SK-N-SH (cell line): Measurements from ENCODE around the gene ACOT9. TPM values are rescaled to one million over a fixed set of nuclear protein-coding genes. Genes with fewer than 3 reads are reported as not detected.

Experiments used
- CTCF ChIA-PET: fragments of 300-600, 350-600 bp; formaldehyde crosslinking; extraction: SDS; loops from one replicate; lab custom pipeline; 2021; lab: Yijun Ruan, JAX
- POLR2A ChIA-PET: fragments of 350-600 bp; sonication (Branson Sonifier 250); formaldehyde crosslinking; extraction: SDS; loops from one replicate; lab custom pipeline; 2020; ENCODE audit warnings: antibody characterized with exemption, inconsistent platforms; lab: Yijun Ruan, JAX
- DNase-seq: peaks from one replicate; pipeline ENCODE4 v3.0.0; 2012
- H2AFZ ChIP-seq: fragments of 200-600 bp; sonication (generic); 2 replicates; pipeline ENCODE4 v1.8.1; 2016; ENCODE audit warnings: antibody characterized with exemption, mild to moderate bottlenecking, low read depth
- H3F3A ChIP-seq: fragments of 200-600 bp; sonication (generic); replicated peaks from 2 replicates; pipeline ENCODE3; 2016; ENCODE audit warnings: antibody characterized with exemption, mild to moderate bottlenecking; ENCODE audit not compliant: insufficient read depth
- H3K27ac ChIP-seq, 2 experiments: fragments of 200-500 bp in 1 of 2; fragments of 200-600 bp in 1 of 2; sonication (Bioruptor generic) in 1 of 2; sonication (generic), shearing (Covaris generic) in 1 of 2; 2 replicates each; pipeline versions ENCODE4 v1.5.1 to v1.6.1; 2014 to 2016; ENCODE audit warnings: low read depth in 2 of 2, inconsistent platforms in 1 of 2, low read length in 1 of 2, mild to moderate bottlenecking in 1 of 2, mixed read lengths in 1 of 2
- H3K27me3 ChIP-seq: fragments of 200-600 bp; sonication (generic), shearing (Covaris generic); 2 replicates; pipeline ENCODE4 v1.6.1; 2016; ENCODE audit warnings: mixed run types; ENCODE audit not compliant: insufficient read depth
- H3K36me3 ChIP-seq, 2 experiments: fragments of 200-500 bp in 1 of 2; fragments of 200-600 bp in 1 of 2; sonication (Bioruptor generic) in 1 of 2; sonication (generic) in 1 of 2; replicated peaks in 1 of 2; 2 replicates each; pipeline versions ENCODE3 to v1.5.1; 2014 to 2016; ENCODE audit warnings: low read length in 1 of 2, mild to moderate bottlenecking in 1 of 2; ENCODE audit not compliant: insufficient read depth in 2 of 2, control insufficient read depth in 1 of 2
- H3K4me1 ChIP-seq, 2 experiments: fragments of 200-500 bp in 1 of 2; fragments of 200-600 bp in 1 of 2; sonication (Bioruptor generic) in 1 of 2; sonication (generic), shearing (Covaris generic) in 1 of 2; 2 replicates each; pipeline versions ENCODE4 v1.5.1 to v1.6.1; 2014 to 2016; ENCODE audit warnings: low read depth in 1 of 2, low read length in 1 of 2, mixed run types in 1 of 2; ENCODE audit not compliant: insufficient read depth in 2 of 2, control insufficient read depth in 1 of 2
- H3K4me2 ChIP-seq: fragments of 200-600 bp; sonication (generic), shearing (Covaris generic); 2 replicates; pipeline ENCODE4 v1.6.1; 2017; ENCODE audit warnings: mixed run types
- H3K4me3 ChIP-seq, 2 experiments: fragments of 200-500 bp in 1 of 2; fragments of 200-600 bp in 1 of 2; sonication (Bioruptor generic) in 1 of 2; sonication (generic), shearing (Covaris generic) in 1 of 2; 2 replicates each; pipeline versions ENCODE4 v1.5.1 to v1.8.1; 2014 to 2016; ENCODE audit warnings: low read depth in 2 of 2, inconsistent platforms in 1 of 2, low read length in 1 of 2, mild to moderate bottlenecking in 1 of 2, mixed read lengths in 1 of 2, moderate library complexity in 1 of 2
- H3K79me2 ChIP-seq: fragments of 200-600 bp; sonication (generic); 2 replicates; pipeline ENCODE4 v1.8.1; 2017; ENCODE audit warnings: mild to moderate bottlenecking; ENCODE audit not compliant: insufficient read depth
- H3K9ac ChIP-seq: fragments of 200-600 bp; sonication (generic); 2 replicates; pipeline ENCODE4 v1.6.1; 2017; ENCODE audit warnings: mixed run types
- H3K9me2 ChIP-seq: fragments of 200-600 bp; sonication (generic); 2 replicates; pipeline ENCODE4 v1.6.1; 2017; ENCODE audit warnings: mixed run types
- H3K9me3 ChIP-seq: fragments of 200-600 bp; sonication (generic); 2 replicates; pipeline ENCODE4 v1.6.1; 2017; ENCODE audit warnings: mixed run types, mild to moderate bottlenecking, moderate library complexity
- H4K20me1 ChIP-seq: fragments of 200-600 bp; sonication (generic); 2 replicates; pipeline ENCODE4 v1.6.1; 2017; ENCODE audit warnings: mild to moderate bottlenecking, mixed run types; ENCODE audit not compliant: insufficient read depth
- CHD2 ChIP-seq: fragments of 150-350 bp; IDR thresholded peaks from 2 replicates; pipeline ENCODE4 v1.6.1; 2018; ENCODE audit warnings: low read length; ENCODE audit not compliant: partially characterized antibody
- ELF1 ChIP-seq: IDR thresholded peaks from 2 replicates; pipeline ENCODE4 v1.4.0; 2012
- EP300 ChIP-seq, 2 experiments: IDR thresholded peaks; 2 replicates each; pipeline versions ENCODE4 v1.4.0 to v1.6.1; 2012; ENCODE audit warnings: borderline replicate concordance in 1 of 2, low read depth in 1 of 2, low read length in 1 of 2
- FOSL2 ChIP-seq: IDR thresholded peaks from 2 replicates; pipeline ENCODE4 v1.4.0; 2012; ENCODE audit warnings: low read depth, mild to moderate bottlenecking, moderate library complexity, borderline replicate concordance
- FOXJ3 ChIP-seq: sonication (generic); formaldehyde crosslinking; IDR thresholded peaks from 2 replicates; pipeline ENCODE4 v1.5.1; 2020; ENCODE audit warnings: mild to moderate bottlenecking, missing genetic modification reagents
- FOXM1 ChIP-seq: IDR thresholded peaks from 2 replicates; pipeline ENCODE4 v1.4.0; 2012; ENCODE audit warnings: low read depth, mild to moderate bottlenecking
- GABPA ChIP-seq: IDR thresholded peaks from 2 replicates; pipeline ENCODE4 v1.4.0; 2012; ENCODE audit warnings: low read depth, mild to moderate bottlenecking
- GATA2 ChIP-seq: sonication (generic); formaldehyde crosslinking; IDR thresholded peaks from 2 replicates; pipeline ENCODE4 v1.5.0; 2020; ENCODE audit warnings: mild to moderate bottlenecking, missing genetic modification reagents
- JUND ChIP-seq: IDR thresholded peaks from 2 replicates; pipeline ENCODE4 v1.4.0; 2012
- MEF2A ChIP-seq: IDR thresholded peaks from 2 replicates; pipeline ENCODE4 v1.4.0; 2012; ENCODE audit warnings: low read depth, borderline replicate concordance
- NFIC ChIP-seq: IDR thresholded peaks from 2 replicates; pipeline ENCODE4 v1.4.0; 2012; ENCODE audit warnings: borderline replicate concordance
- NRF1 ChIP-seq: IDR thresholded peaks from 2 replicates; pipeline ENCODE4 v1.6.1; 2012; ENCODE audit warnings: low read depth, mild to moderate bottlenecking, low read length
- PBX3 ChIP-seq: IDR thresholded peaks from 2 replicates; pipeline ENCODE4; 2012
- POLR2AphosphoS5 ChIP-seq: IDR thresholded peaks from 2 replicates; pipeline ENCODE4 v1.6.1; 2012; ENCODE audit warnings: low read depth, low read length
- RAD21 ChIP-seq: IDR thresholded peaks from 2 replicates; pipeline ENCODE4 v1.6.1; 2012; ENCODE audit warnings: mild to moderate bottlenecking, low read length
- RCOR1 ChIP-seq: fragments of 150-350 bp; IDR thresholded peaks from 2 replicates; pipeline ENCODE4 v1.6.1; 2017; ENCODE audit warnings: antibody characterized with exemption, low read length
- REST ChIP-seq: IDR thresholded peaks from 2 replicates; pipeline ENCODE4 v1.6.1; 2012; ENCODE audit warnings: mild to moderate bottlenecking, low read depth, low read length, moderate library complexity
- RFX5 ChIP-seq: IDR thresholded peaks from 2 replicates; pipeline ENCODE4 v1.6.1; 2012; ENCODE audit warnings: mild to moderate bottlenecking, improper control_type of control experiment, low read length
- SMC3 ChIP-seq: IDR thresholded peaks from 2 replicates; pipeline ENCODE4 v1.6.1; 2012; ENCODE audit warnings: low read depth, low read length, improper control_type of control experiment
- TEAD4 ChIP-seq: IDR thresholded peaks from 2 replicates; pipeline ENCODE4 v1.4.0; 2012; ENCODE audit warnings: mild to moderate bottlenecking, borderline replicate concordance; ENCODE audit not compliant: insufficient read depth
- USF1 ChIP-seq: IDR thresholded peaks from 2 replicates; pipeline ENCODE4 v1.4.0; 2012; ENCODE audit warnings: low read depth, borderline replicate concordance
- YY1 ChIP-seq: IDR thresholded peaks from 2 replicates; pipeline ENCODE4 v1.4.0; 2012; ENCODE audit warnings: low read depth, mild to moderate bottlenecking
- WGBS: methylation state at CpG from one replicate; pipeline ENCODE4 v1.1.6; 2017; ENCODE audit warnings: low lambda C conversion rate; 5-methylcytosine and 5-hydroxymethylcytosine counted together
- polyA plus RNA-seq, 3 experiments: library from polyadenylated mRNA; depleted of rRNA; stranded (reverse); fragments of >200 nt; gene quantifications; 2 replicates each; pipeline ENCODE4 v1.2.3, GENCODE V29; 2012

Gene ACOT9
- polyA plus RNA-seq, 1 of the 3 experiments (the other 2 are of a cell fraction), result 23.7 TPM

- Histone ChIP-seq H3K9me3 (no peaks in the 10 kb centered on the region), H3K4me3 (no peak overlapping the region), H3K4me1 (no peaks in the 10 kb centered on the region), H3K36me3 (peaks cover 9 to 14% of the 10 kb centered on the region in 2 experiments), H3K9me2 (no peaks in the 10 kb centered on the region), H3F3A (no peaks in the 10 kb centered on the region), H3K27ac (no peak overlapping the region), H3K4me2 (no peak overlapping the region), H2AFZ (no peak overlapping the region), H3K79me2 (peaks cover 90% of the 10 kb centered on the region), H4K20me1 (peaks cover 43% of the 10 kb centered on the region), H3K27me3 (no peaks in the 10 kb centered on the region; the same call in 1 of the 2 replicates), H3K9ac (no peak overlapping the region)
- no peak for DNase-seq
- POLR2A ChIA-PET, result interaction anchor here (0.6 kb wide), 1 partner anchor 10 kb away, joined by 3 read pairs; no protein-coding TSS in a partner anchor
- TF ChIP-seq JUND, result no peak
- no peak for TF ChIP-seq GABPA
- no peak for TF ChIP-seq MEF2A
- TF ChIP-seq PBX3, result no peak
- no peak for TF ChIP-seq NFIC
- no peak for TF ChIP-seq USF1
- no peak for TF ChIP-seq GATA2 (CRISPR knock-in tag)
- TF ChIP-seq CHD2, result no peak
- TF ChIP-seq FOSL2, result no peak
- WGBS, result 30% methylated on average over 3 of the region's 3 CpGs
- CTCF ChIA-PET, result interaction anchor here (1.3 kb wide), 1 partner anchor 46 kb away, joined by 4 read pairs; no protein-coding TSS in a partner anchor
Measured at GRCh38 chrX:23736030-23736429, 7.0 kb downstream of the ACOT9 start.

- Histone ChIP-seq H3K4me1 (no peaks in the 10 kb centered on the region), H3K9me3 (no peaks in the 10 kb centered on the region), H3K9me2 (no peaks in the 10 kb centered on the region), H3K4me2 (no peak overlapping the region), H3K36me3 (peaks cover 9 to 26% of the 10 kb centered on the region in 2 experiments), H3K27ac (no peak overlapping the region), H3K4me3 (no peak overlapping the region), H4K20me1 (peaks cover 28% of the 10 kb centered on the region), H3F3A (no peaks in the 10 kb centered on the region), H3K9ac (no peak overlapping the region), H2AFZ (no peak overlapping the region), H3K79me2 (peaks cover 71% of the 10 kb centered on the region), H3K27me3 (no peaks in the 10 kb centered on the region; the same call in 1 of the 2 replicates)
- TF ChIP-seq NRF1, result no peak
- TF ChIP-seq RAD21, result no peak
- TF ChIP-seq RFX5, result no peak
- TF ChIP-seq NFIC, result no peak
- TF ChIP-seq SMC3, result no peak
- no peak for TF ChIP-seq EP300 (IDR thresholded peaks at IDR 0.05; ENCODE audit: borderline replicate concordance in 1 of 2, low read depth in 1 of 2, low read length in 1 of 2)
- no peak for TF ChIP-seq POLR2AphosphoS5
- TF ChIP-seq FOXJ3 (CRISPR knock-in tag), result no peak
- TF ChIP-seq ELF1, result no peak
- TF ChIP-seq RCOR1, result no peak
- TF ChIP-seq TEAD4, result no peak
- no peak for TF ChIP-seq REST
- TF ChIP-seq YY1, result no peak
- no peak for TF ChIP-seq FOXM1
- ChIA-PET POLR2A (no interaction called here), CTCF (no interaction called here)
- WGBS, result 48% methylated on average over 5 of the region's 5 CpGs
- DNase-seq, result no peak
Measured at GRCh38 chrX:23732704-23733103, 10.4 kb downstream of the ACOT9 start.
